Activated CD4-positive, alpha-beta T cell treated with anti-CD3 and anti-CD28 coated beads, Interleukin-2, amount 10 ng/mL, durations not matched to agents 24 days and 14 days (primary cell): ENCODE results near the gene SLC14A1. TPM values are rescaled to one million over a fixed set of nuclear protein-coding genes. Genes with fewer than 3 reads are reported as not detected.

Source experiments
- DNase-seq: peaks from one replicate; pipeline ENCODE4 v3.0.0; 2022
- H3K27ac Mint-ChIP-seq: one replicate; pipeline ENCODE4 v1.8.0; 2022; ENCODE audit warnings: mild to moderate bottlenecking, mixed read lengths
- H3K27me3 Mint-ChIP-seq: one replicate; pipeline ENCODE4 v1.8.0; 2022; ENCODE audit warnings: mixed read lengths
- H3K36me3 Mint-ChIP-seq: one replicate; pipeline ENCODE4 v1.8.0; 2022; ENCODE audit warnings: low read depth, mild to moderate bottlenecking, mixed read lengths
- H3K4me1 Mint-ChIP-seq: one replicate; pipeline ENCODE4 v1.8.0; 2021; ENCODE audit warnings: mixed read lengths
- H3K4me3 Mint-ChIP-seq: one replicate; pipeline ENCODE4 v1.8.0; 2022; ENCODE audit warnings: mild to moderate bottlenecking, moderate library complexity, mixed read lengths
- H3K9me3 Mint-ChIP-seq: one replicate; pipeline ENCODE4 v1.8.0; 2021; ENCODE audit warnings: mixed read lengths
- intact Hi-C: fragments of 100-400 bp; cut with micrococcal nuclease; formaldehyde crosslinking; loops from one replicate; pipeline ENCODE4 v1.15.1; 2023
- total RNA-seq: library from RNA; stranded (reverse); gene quantifications from 2 replicates; pipeline ENCODE4 v1.2.3, GENCODE V29; 2022

SLC14A1 gene
- total RNA-seq, 1 donor from 2014 or later: 0.86 TPM

DNA sequence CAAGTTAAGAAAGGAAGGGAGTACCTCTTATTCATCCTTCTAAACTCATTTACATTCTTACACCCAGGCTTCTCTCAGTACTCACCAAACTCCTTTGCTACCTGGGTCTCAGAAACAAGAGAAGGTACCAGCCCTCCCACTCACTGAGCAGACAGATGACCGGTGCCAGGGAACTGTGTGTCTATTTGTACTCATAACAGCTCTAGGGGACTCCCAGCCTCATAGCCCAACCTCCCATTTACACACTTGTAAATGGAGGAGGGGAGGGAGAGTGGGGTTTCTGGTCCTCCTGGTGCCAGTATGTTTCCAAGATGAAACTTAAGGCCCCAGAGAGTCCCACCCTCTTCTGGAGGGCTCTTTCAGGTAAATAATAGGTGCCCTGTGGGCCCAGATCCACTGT, 58.7 kb downstream of the SLC14A1 start:
- Mint-ChIP-seq H3K27ac (no peak overlapping the region), H3K9me3 (no peaks in the 10 kb centered on the region), H3K36me3 (no peaks in the 10 kb centered on the region), H3K4me1 (peaks cover 5% of the 10 kb centered on the region), H3K4me3 (no peak overlapping the region), H3K27me3 (peaks cover 19% of the 10 kb centered on the region)
- no peak for DNase-seq
- intact Hi-C loops: no loop called here

DNA sequence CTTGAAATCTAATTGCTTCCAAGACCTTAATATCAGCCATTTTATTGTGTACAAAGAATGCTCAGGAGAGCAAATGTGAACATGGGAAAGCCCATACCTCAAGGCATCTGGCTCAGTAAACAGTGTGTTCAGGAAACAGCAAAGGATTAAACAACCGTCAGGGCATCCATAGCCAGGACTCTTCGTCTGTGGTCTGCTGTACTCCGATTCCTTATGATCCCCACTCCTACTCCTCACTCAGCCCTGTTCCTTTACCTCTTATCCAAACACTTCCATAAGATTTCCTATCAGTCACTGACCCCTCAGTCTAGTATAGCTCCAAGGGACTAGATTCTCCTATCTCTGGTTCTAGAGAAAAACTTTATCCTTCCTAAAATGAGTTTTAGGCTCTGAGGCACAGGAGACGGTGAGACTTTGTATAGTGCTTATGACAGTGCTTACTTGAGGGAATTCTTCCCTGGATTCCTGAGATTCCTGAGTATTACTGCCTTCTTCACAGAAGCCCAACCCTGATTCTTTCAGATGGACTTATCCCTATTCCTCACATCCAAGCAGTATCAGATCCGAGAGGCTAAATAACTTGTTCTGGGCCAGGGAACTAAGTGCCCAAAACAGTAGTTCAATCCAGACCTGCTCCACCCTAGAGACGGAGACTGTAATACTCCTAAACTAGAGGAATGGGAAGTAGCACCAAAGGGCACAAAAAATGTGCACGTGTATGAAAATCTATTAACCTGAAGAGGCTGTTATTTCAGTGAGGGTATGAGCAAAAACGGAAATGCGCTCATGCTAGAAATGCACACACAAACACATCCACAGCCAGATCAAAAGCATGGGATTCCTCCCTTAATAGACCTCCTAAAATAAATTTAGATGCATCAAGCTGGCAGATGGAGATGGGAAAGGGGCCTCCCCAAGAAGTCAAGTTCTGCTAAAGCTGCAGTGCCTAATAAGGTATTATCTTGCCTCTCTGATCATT, 59.4 kb downstream of the SLC14A1 start:
- intact Hi-C loops: no loop called here
- DNase-seq: no peak
- Mint-ChIP-seq H3K27me3 (peaks cover 18% of the 10 kb centered on the region), H3K4me1 (peaks cover 5% of the 10 kb centered on the region), H3K36me3 (no peaks in the 10 kb centered on the region), H3K4me3 (no peak overlapping the region), H3K9me3 (no peaks in the 10 kb centered on the region), H3K27ac (no peak overlapping the region)

DNA sequence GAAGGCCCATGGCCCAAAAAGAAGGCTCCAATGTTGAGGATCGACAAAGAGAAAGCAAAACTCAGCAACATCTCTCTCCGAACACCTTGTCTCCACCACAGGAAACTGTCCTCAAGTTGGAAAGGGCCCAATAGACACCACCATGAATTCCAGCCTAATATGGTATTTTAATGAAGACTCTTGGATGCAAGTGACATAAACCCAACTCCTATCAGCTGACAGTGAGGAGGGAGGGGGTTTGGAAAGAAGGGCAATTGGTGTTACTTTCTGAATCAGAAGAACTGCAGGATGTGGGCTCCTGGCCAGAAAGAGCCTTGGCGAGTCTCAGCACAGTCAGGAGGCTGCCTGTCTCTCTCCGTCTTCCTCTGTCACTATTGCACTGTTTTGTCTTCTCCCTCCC, 61.2 kb downstream of the SLC14A1 start:
- Mint-ChIP-seq H3K27me3 (peaks cover 9% of the 10 kb centered on the region), H3K4me3 (peak overlapping the region; percentile 25), H3K4me1 (peaks cover 5% of the 10 kb centered on the region), H3K36me3 (no peaks in the 10 kb centered on the region), H3K9me3 (no peaks in the 10 kb centered on the region), H3K27ac (peak overlapping the region; percentile 22)
- intact Hi-C loops: no loop called here
- DNase-seq: peak; percentile 57

DNA sequence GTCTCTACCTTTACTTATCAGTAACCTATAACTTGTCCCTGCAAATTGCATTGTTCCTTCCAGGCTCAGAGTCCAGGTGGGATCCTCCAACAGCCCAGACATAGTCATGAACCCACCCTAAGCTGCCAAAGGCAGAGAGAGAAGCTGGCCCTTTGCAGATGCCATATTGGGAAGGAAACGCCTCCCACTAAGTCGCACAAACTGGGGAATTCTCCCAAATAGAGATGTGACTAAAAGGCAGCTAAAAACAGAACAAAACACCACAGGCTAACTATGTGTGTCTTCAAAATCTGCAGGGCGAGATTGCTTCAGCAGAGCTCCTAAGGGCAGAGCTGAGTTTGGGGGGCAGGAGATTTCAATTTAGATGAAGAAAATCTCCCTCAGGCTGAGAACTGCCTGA, 63.0 kb downstream of the SLC14A1 start:
- Mint-ChIP-seq H3K4me1 (peaks cover 5% of the 10 kb centered on the region), H3K36me3 (no peaks in the 10 kb centered on the region), H3K4me3 (no peak overlapping the region), H3K27ac (no peak overlapping the region), H3K27me3 (peaks cover 3% of the 10 kb centered on the region), H3K9me3 (no peaks in the 10 kb centered on the region)
- DNase-seq: no peak
- intact Hi-C loops: no loop called here

- H3K9me3 Mint-ChIP-seq: no peaks in the 10 kb centered on the region
- no peak overlapping the region for H3K27ac Mint-ChIP-seq
- H3K27me3 Mint-ChIP-seq: peaks cover 3% of the 10 kb centered on the region
- DNase-seq: no peak
- intact Hi-C loops: no loop called here
- H3K36me3 Mint-ChIP-seq: no peaks in the 10 kb centered on the region
- H3K4me3 Mint-ChIP-seq: no peak overlapping the region
- peaks cover 5% of the 10 kb centered on the region for H3K4me1 Mint-ChIP-seq
Measured at GRCh38 chr18:45787346-45787745, 63.4 kb downstream of the SLC14A1 start.

DNA sequence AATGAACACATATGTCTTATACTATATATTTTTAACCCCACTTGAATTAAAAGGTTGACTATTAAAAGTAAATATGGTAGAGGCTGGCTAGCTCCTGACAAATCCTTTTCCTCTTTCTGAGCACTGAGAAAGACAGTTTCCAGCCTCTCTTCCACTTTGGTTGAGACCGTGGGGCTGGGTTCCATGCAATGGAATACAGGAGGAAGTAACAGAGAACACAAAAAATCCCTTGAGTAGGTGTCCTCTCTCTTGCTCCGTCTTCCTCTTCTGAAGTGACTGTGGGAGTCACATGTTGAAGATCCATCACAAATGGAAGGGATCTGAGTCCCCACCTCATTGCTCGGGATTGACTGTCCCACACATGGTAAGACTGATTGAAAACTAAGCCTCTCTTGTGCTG, 64.9 kb downstream of the SLC14A1 start:
- no peak overlapping the region for H3K4me3 Mint-ChIP-seq
- H3K4me1 Mint-ChIP-seq: peaks cover 5% of the 10 kb centered on the region
- no peaks in the 10 kb centered on the region for H3K36me3 Mint-ChIP-seq
- intact Hi-C loops: no loop called here
- peaks cover 4% of the 10 kb centered on the region for H3K27me3 Mint-ChIP-seq
- H3K27ac Mint-ChIP-seq: no peak overlapping the region
- DNase-seq: no peak
- no peaks in the 10 kb centered on the region for H3K9me3 Mint-ChIP-seq

GRCh38 chr18:45792506-45793263, 68.7 kb downstream of the SLC14A1 start:
- Mint-ChIP-seq H3K4me3 (no peak overlapping the region), H3K27ac (no peak overlapping the region), H3K4me1 (no peaks in the 10 kb centered on the region), H3K36me3 (no peaks in the 10 kb centered on the region), H3K27me3 (peaks cover 12% of the 10 kb centered on the region), H3K9me3 (no peaks in the 10 kb centered on the region)
- no peak for DNase-seq
- intact Hi-C loops: no loop called here

DNA sequence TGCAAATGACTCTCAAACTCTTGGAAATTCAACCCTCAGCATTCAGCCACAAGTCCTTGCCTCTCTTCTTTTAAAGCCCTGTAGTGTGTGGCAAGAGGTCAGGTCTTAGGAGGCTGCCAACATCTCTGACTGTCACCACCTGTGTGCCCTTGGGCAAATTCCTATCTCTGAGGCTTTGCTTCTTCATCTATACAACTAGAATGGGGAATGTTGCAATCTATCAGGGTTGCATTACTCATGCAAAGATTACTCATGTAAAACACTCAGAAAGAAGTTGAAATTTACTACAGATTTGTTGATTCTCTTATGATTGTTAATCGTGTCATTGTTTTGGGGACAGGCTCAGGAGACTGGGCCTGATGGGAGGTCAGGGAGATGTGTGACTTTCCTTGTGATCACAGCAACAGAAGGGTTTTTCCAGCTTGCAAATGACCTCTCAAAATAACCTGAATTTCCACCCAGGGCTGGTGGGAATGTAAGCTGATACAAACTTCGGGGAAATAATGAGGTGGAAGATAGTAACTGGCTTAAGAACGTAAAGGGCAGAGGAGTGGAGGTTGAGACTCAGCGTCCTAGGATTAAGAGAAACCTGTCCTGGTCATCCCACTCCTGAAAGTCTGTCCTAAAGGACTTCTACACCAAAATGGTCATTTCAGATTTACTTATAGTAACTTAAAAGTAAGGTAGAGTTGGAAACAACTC, 69.4 kb downstream of the SLC14A1 start:
- H3K9me3 Mint-ChIP-seq: peaks cover 1% of the 10 kb centered on the region
- no peak for DNase-seq
- no peaks in the 10 kb centered on the region for H3K4me1 Mint-ChIP-seq
- no peaks in the 10 kb centered on the region for H3K36me3 Mint-ChIP-seq
- H3K4me3 Mint-ChIP-seq: no peak overlapping the region
- H3K27me3 Mint-ChIP-seq: peaks cover 11% of the 10 kb centered on the region
- intact Hi-C loops: no loop called here
- no peak overlapping the region for H3K27ac Mint-ChIP-seq

- no peak overlapping the region for H3K27ac Mint-ChIP-seq
- H3K27me3 Mint-ChIP-seq: peaks cover 5% of the 10 kb centered on the region
- H3K9me3 Mint-ChIP-seq: peaks cover 15% of the 10 kb centered on the region
- intact Hi-C loops: loop anchor here (5.0 kb wide), 1 partner anchor 76 kb away; no protein-coding TSS in a partner anchor
- H3K4me3 Mint-ChIP-seq: no peak overlapping the region
- H3K36me3 Mint-ChIP-seq: no peaks in the 10 kb centered on the region
- DNase-seq: no peak
- H3K4me1 Mint-ChIP-seq: peaks cover 6% of the 10 kb centered on the region
Measured at GRCh38 chr18:45801416-45802004, 77.5 kb downstream of the SLC14A1 start.

Other genes starting within 250 kb of the SLC14A1 start
- not detected in 2 replicates for gene SLC14A2, start 108.7 kb upstream of the SLC14A1 start, total RNA-seq
- not detected in 2 replicates for gene SIGLEC15, start 101.5 kb downstream of the SLC14A1 start, total RNA-seq
- 14.9 and 15.5 TPM in 2 replicates for gene EPG5, start 243.1 kb downstream of the SLC14A1 start, total RNA-seq